HUES64 (cell line): ENCODE results near the gene TTC32.
A peak's percentile ranks its signal among the peaks of the same experiment; 100 is the strongest.

Source experiments
- H3K27ac ChIP-seq: 2 replicates; pipeline ENCODE4 v1.7.0; 2013; ENCODE audit warnings: low read depth, low read length, inconsistent platforms
- H3K27me3 ChIP-seq: 2 replicates; pipeline ENCODE4 v1.6.1; 2013; ENCODE audit warnings: mild to moderate bottlenecking, low read length; ENCODE audit not compliant: insufficient read depth
- H3K36me3 ChIP-seq: 2 replicates; pipeline ENCODE4 v1.6.1; 2013; ENCODE audit warnings: mild to moderate bottlenecking, low read length; ENCODE audit not compliant: insufficient read depth
- H3K4me1 ChIP-seq: 2 replicates; pipeline ENCODE4 v1.6.1; 2013; ENCODE audit warnings: mild to moderate bottlenecking, low read length, moderate library complexity; ENCODE audit not compliant: insufficient read depth
- H3K4me3 ChIP-seq: 2 replicates; pipeline ENCODE4 v1.5.1; 2013; ENCODE audit warnings: mild to moderate bottlenecking, low read length, moderate library complexity
- H3K9ac ChIP-seq: 2 replicates; pipeline ENCODE4 v1.6.1; 2013; ENCODE audit warnings: mild to moderate bottlenecking, low read depth, low read length
- H3K9me3 ChIP-seq: 2 replicates; pipeline ENCODE4 v1.6.1; 2013; ENCODE audit warnings: low read depth, low read length; ENCODE audit not compliant: insufficient read depth
- WGBS: fragments of 150-250, 120-280 bp; methylation state at CpG from one replicate; pipeline ENCODE4 v1.1.7; 2013; ENCODE audit warnings: missing lambda C conversion rate; 5-methylcytosine and 5-hydroxymethylcytosine counted together

TTC32 gene

DNA sequence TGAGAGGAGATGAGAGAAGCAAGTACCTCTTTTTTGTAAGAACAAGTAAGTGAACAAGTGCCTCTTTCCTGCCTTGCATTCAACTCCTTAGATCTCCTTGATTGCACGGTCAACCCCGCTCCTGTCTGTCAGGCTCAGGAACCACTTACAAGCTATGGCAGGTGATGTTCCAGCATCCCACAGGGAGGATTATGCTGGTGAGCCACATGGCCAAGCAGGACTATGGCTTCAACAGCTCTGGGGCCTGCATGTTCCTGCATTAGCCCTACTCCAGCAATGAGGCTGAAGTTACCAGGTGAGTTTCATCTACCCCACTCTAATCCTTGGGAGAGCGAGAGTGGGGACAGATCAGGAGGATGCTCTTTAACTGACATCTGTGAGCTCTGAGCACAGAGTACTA is 29.5 kb downstream of the TTC32 start:
- WGBS, result 74% methylated on average over 3 of the region's 3 CpGs
- H3K4me1 ChIP-seq, result peaks cover 3% of the 10 kb centered on the region; the same call in 1 of the 2 replicates
- no peaks in the 10 kb centered on the region for H3K9me3 ChIP-seq
- H3K36me3 ChIP-seq, result no peaks in the 10 kb centered on the region
- no peak overlapping the region for H3K27ac ChIP-seq
- no peak overlapping the region for H3K4me3 ChIP-seq
- H3K27me3 ChIP-seq, result peaks cover 30% of the 10 kb centered on the region
- no peak overlapping the region for H3K9ac ChIP-seq

DNA sequence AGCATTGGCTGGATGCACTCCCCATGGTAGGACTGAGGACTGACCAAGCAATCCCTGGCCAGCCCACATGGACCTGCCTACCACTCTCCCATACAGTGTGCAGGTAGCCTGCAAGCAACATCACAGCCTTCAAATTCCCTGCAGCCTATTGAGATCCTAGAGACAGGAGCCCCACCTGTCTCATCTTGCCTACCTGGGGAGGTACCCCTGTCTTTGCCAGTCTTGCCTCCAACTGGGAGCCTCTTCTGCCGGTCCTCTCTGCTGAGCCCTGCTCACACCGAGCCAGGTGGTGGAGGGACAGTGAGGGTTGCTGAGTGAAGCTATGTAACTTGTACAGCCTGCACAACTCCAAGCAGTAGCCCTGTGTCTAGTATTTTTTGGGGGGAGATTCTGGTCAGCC is 29.9 kb downstream of the TTC32 start:
- H3K4me1 ChIP-seq, result peaks cover 3% of the 10 kb centered on the region; the same call in 1 of the 2 replicates
- H3K4me3 ChIP-seq, result no peak overlapping the region
- peaks cover 33% of the 10 kb centered on the region for H3K27me3 ChIP-seq
- 98% methylated on average over 2 of the region's 2 CpGs for WGBS
- H3K36me3 ChIP-seq, result no peaks in the 10 kb centered on the region
- H3K9me3 ChIP-seq, result no peaks in the 10 kb centered on the region
- H3K9ac ChIP-seq, result no peak overlapping the region
- H3K27ac ChIP-seq, result no peak overlapping the region

DNA sequence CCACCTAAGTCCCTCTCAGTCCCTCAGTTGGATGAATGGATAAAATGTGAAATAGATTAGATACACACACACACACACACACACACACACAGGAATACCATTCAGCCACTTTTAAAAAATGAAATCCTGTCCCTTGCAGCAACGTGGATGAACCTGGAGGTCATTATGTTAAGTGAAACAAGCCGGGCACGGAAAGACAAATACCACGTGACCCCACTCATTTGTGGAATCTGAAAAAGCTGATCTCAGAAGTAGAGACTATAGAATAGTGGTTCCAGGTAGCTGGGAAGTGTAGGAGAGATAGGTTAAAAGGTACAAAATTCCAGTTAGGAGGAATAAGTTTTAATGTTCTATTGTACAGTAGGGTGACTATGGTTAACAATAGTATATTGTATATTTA is 31.0 kb downstream of the TTC32 start:
- H3K4me1 ChIP-seq, result peaks cover 3% of the 10 kb centered on the region; the same call in 1 of the 2 replicates
- H3K27me3 ChIP-seq, result peaks cover 33% of the 10 kb centered on the region
- H3K4me3 ChIP-seq, result no peak overlapping the region
- H3K36me3 ChIP-seq, result no peaks in the 10 kb centered on the region
- WGBS, result 83% methylated on average over 4 of the region's 4 CpGs
- no peak overlapping the region for H3K9ac ChIP-seq
- no peaks in the 10 kb centered on the region for H3K9me3 ChIP-seq
- H3K27ac ChIP-seq, result no peak overlapping the region

DNA sequence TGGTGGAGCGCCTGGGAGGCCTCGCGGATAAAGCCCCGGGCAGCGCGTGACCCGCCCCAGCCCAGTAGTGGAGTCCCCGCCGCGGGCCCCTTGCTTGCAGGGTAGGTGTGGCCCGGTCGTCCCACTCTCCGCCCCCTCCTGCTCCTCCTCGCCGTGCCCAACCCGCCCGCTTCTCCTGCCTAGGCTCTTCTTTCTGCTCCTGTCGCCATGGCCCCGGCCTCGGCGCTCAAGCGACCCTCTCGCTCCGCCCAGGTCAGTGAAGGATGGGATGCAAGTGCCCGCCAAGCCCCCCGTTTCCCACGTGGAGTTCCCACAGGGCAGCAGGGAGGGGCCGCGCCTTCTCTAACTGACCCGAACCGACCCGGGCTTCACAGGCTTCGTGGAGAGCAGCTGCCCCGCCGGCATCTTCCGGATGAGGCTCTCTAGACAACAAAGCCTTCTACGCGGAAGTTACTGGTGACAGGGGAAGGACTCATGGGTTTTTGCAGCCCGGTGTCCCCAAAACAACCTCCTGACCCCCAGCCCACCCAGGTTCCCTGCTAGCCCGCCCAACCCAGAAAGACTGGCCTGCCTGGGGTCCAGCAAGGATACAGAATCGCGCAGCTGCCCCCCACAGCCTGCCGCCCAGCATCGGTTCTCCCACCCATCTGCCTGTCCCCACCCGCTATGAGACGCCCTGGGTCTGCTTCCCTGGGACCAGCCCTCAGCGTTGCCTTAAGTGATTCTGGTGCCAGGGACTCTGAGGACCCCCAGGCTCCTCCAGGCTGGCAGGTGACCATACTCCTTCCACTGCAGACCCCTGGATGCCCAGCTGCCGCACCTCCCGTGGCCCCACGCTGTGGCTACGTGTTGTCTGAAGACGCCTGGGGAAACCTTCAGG is 32.8 kb downstream of the TTC32 start:
- peak overlapping the region; percentile 59 for H3K4me3 ChIP-seq
- H3K27me3 ChIP-seq, result peaks cover 33% of the 10 kb centered on the region
- peaks cover 3% of the 10 kb centered on the region; the same call in 1 of the 2 replicates for H3K4me1 ChIP-seq
- 20% methylated on average over 52 of the region's 52 CpGs for WGBS
- 0 out of 2 replicates have a peak overlapping the region, but pooled peaks have one; percentile 54 for H3K9ac ChIP-seq
- H3K36me3 ChIP-seq, result no peaks in the 10 kb centered on the region
- H3K9me3 ChIP-seq, result no peaks in the 10 kb centered on the region
- no peak overlapping the region for H3K27ac ChIP-seq

DNA sequence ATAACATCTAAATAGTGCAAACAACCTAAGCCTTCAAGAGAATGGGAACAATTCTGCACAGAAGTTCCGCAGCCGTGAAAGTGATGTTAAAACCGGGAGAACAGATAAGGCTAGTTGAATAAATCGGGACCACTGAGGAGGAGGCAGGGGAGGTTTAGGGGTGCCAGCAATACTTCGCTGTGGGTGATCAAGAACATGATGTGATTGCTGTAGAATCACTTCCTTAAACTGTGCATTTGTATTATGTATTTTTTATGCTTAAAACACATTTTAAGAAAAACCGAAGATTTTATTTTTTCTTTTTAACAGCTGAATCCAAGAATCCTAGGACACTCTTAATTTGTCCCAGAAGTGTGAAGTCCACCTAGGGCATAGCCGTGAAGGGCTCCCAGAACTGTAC is 33.6 kb downstream of the TTC32 start:
- H3K4me3 ChIP-seq, result peak overlapping the region; percentile 59

DNA sequence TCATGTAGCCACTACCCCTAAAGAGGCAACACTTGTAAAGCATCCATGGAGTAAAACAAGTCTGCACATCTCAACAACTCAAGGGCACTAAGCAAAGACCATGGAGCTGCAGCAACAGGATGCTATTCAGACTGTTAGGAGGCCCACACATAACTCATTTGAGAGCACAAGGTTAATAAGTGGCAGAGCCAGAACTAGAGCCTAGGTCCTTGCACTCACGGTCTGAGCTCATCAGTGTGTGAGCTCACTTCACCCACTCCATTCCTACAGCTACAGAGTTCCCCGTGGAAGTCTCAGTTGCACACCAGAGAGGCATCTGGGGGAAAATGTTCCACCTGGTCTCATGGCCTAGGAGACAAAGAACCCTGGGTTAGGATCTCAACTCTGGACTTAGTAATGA is 35.0 kb downstream of the TTC32 start:
- Histone ChIP-seq H3K27me3 (peaks cover 33% of the 10 kb centered on the region), H3K9ac (no peak overlapping the region), H3K4me1 (peaks cover 3% of the 10 kb centered on the region; the same call in 1 of the 2 replicates), H3K9me3 (no peaks in the 10 kb centered on the region), H3K36me3 (no peaks in the 10 kb centered on the region), H3K27ac (no peak overlapping the region), H3K4me3 (no peak overlapping the region)
- 86% methylated on average over 2 of the region's 2 CpGs for WGBS

More for the DNA sequence above, 33.6 kb downstream of the TTC32 start:
- Histone ChIP-seq H3K27ac (no peak overlapping the region), H3K36me3 (no peaks in the 10 kb centered on the region), H3K9ac (0 out of 2 replicates have a peak overlapping the region, but pooled peaks have one; percentile 54), H3K27me3 (peaks cover 33% of the 10 kb centered on the region), H3K4me1 (peaks cover 3% of the 10 kb centered on the region; the same call in 1 of the 2 replicates), H3K9me3 (no peaks in the 10 kb centered on the region)
- WGBS, result 83% methylated on average over 7 of the region's 7 CpGs

DNA sequence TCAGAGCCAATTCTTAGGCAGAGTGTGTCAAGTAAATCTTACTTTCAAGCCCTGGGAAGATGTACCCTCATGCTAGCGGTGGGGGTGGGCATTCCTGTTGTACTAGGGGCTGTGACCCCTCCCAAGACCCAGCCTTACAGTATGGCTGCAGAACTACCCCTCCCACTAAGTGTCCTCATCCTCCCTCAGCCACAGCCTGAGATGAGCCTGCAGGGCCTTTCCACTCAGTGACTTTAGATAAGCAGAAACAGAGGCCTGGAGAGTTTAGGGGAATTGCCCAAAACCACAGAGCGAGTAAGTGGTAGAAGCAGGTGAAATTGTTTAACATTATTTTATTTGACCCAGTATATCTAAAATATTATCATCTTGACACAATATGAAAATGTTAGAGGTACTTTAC is 36.6 kb downstream of the TTC32 start:
- Histone ChIP-seq H3K9ac (no peak overlapping the region), H3K4me1 (peaks cover 3% of the 10 kb centered on the region; the same call in 1 of the 2 replicates), H3K4me3 (no peak overlapping the region), H3K27me3 (peaks cover 32% of the 10 kb centered on the region), H3K36me3 (no peaks in the 10 kb centered on the region), H3K27ac (no peak overlapping the region), H3K9me3 (no peaks in the 10 kb centered on the region)
- 93% methylated on average over 1 of the region's 2 CpGs for WGBS

DNA sequence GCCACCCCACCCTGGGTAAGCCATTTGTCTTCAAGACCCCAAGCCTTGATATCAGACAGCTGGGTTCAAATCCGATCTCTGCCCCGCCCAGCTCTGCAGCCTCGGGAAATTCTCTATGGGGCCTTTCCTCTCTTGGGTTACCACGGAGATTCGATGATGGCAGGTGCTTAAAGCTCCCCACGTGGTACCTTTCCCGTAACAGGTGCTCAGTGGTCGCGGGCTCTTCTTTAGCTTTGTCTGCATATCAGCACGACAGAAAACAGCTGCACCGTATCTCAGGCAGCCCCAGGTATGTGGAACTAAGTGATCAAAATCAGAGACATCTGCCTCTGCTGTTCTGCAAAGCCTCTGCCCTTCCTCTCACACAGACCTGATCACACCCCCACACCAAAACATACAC is 37.4 kb downstream of the TTC32 start:
- 83% methylated on average over 11 of the region's 11 CpGs for WGBS
- Histone ChIP-seq H3K36me3 (no peaks in the 10 kb centered on the region), H3K27me3 (peaks cover 24% of the 10 kb centered on the region), H3K4me1 (peaks cover 3% of the 10 kb centered on the region; the same call in 1 of the 2 replicates), H3K4me3 (no peak overlapping the region), H3K9me3 (no peaks in the 10 kb centered on the region), H3K27ac (no peak overlapping the region), H3K9ac (no peak overlapping the region)

DNA sequence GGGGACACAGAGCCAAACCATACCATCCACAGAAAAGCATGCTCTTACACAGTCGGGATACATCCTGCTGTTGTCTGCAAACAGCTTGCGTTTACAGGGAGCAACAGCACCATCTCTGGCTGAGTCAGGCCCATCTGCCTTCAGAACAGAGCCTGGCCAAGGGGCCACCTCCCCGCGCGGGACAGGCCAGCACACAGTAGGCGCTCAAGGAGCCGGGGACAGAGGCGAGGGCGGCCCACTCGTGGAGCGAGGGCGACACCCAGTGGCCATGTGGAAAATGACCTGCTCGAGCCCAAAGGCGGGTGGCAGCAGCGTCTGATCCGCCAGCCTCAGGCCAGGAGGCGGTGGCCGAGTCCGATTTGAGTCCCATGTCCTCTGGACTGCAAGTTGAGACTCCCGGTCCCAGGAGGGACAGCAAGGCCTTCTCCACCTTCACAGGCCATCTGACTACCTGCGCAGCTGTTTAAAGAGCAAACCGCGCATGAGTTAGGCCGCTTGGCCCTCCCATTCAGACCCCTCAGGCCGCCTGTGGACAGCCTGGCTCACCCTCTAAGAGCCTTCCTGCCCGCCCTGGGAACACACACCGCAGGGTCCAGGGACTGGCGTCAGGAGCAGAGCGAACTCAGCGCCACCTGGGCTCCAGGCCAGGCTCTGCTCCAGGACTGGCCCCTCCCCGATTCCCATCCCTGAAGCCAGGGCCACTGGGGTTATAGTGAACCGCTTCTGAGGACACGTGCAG is 38.3 kb downstream of the TTC32 start:
- Histone ChIP-seq H3K4me3 (peak overlapping the region; percentile 46), H3K4me1 (peaks cover 3% of the 10 kb centered on the region; the same call in 1 of the 2 replicates), H3K9ac (peak overlapping the region; percentile 9; the same call in 1 of the 2 replicates), H3K27me3 (peaks cover 15% of the 10 kb centered on the region), H3K27ac (no peak overlapping the region), H3K36me3 (no peaks in the 10 kb centered on the region), H3K9me3 (no peaks in the 10 kb centered on the region)
- 12% methylated on average over 33 of the region's 33 CpGs for WGBS

DNA sequence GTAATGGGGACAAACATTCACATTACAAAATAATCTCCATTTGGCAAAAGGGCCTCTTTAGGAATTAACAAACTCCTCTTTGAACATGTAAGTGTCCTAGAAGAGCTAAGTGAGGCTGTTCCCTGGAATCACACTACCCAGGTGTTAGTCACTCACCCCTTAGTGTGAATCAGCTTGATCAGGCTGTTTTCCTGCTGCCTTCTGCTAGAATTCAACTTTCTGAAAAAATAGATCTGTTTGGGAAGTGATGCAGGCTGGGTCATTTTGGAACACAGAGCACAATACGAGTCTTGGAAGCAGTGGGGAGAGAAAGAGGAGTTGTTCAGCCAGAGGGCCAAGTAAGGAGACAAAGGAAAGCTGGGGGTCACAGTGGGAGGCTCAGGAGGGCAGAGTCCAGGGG is 40.0 kb downstream of the TTC32 start:
- WGBS, result 88% methylated on average over 1 of the region's 1 CpG
- no peak overlapping the region for H3K4me3 ChIP-seq

DNA sequence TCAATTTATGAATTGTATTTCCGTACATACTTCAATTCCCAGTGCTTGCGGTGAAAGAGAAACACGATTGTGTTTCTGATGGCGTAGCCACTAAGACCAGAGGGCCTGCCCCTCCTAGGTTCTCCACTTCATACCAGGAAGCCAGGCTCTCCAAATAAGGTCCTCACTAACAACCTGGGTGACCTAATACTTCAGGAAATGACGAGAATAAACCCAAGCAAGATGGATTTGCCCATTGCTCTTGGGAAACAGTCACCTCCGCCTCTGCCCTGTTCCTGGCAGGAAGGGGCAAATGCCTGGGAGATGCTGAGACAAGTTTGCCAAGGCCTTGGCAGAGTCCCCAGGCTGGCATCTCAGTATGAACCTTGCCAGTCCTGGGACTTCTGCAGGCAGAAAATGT is 41.8 kb downstream of the TTC32 start:
- H3K9ac ChIP-seq, result no peak overlapping the region
- no peaks in the 10 kb centered on the region for H3K36me3 ChIP-seq
- H3K27me3 ChIP-seq, result no peaks in the 10 kb centered on the region
- H3K4me3 ChIP-seq, result no peak overlapping the region
- 91% methylated on average over 6 of the region's 6 CpGs for WGBS
- no peaks in the 10 kb centered on the region for H3K9me3 ChIP-seq
- no peak overlapping the region for H3K27ac ChIP-seq
- no peaks in the 10 kb centered on the region for H3K4me1 ChIP-seq

More for the DNA sequence above, 40.0 kb downstream of the TTC32 start:
- Histone ChIP-seq H3K9me3 (no peaks in the 10 kb centered on the region), H3K27ac (no peak overlapping the region), H3K9ac (no peak overlapping the region), H3K27me3 (no peaks in the 10 kb centered on the region), H3K4me1 (no peaks in the 10 kb centered on the region), H3K36me3 (no peaks in the 10 kb centered on the region)
